Fibroblast of mammary gland (primary cell): ENCODE results near the gene ALDH16A1.

Experiments
- DNase-seq: peaks from one replicate; pipeline ENCODE4 v3.0.0-alpha.2; 2010; ENCODE audit warnings: low read depth
- H3K4me3 ChIP-seq: 2 replicates; pipeline ENCODE4 v1.5.1; 2011; ENCODE audit warnings: low read depth, mild to moderate bottlenecking, low read length, moderate library complexity; ENCODE audit not compliant: control insufficient read depth
- CTCF ChIP-seq: conservative IDR thresholded peaks from 2 replicates; pipeline ENCODE4 v1.5.1; 2011; ENCODE audit warnings: low read depth, low read length, inconsistent platforms; ENCODE audit not compliant: control insufficient read depth, insufficient read depth

ALDH16A1 gene

DNA sequence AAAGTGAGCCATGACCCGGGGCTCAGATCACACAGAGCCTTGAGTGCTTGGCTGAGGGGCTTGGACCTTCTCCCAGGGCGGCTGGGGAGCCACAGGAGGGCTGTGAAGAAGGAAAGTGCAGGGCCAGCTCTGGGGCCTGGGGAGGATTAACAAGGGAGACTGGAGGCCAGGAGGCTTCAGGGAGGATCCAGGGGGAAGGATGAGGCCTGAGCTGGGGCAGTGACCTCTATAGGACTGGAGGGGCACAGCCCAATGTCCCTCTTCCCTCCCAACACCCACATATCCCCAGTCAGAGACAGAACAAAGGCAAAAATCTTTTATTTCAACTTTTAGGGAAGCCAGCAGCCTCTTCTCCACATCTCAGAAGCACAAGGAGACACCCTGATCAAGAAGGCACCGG, 7.0 kb upstream of the ALDH16A1 start:
- DNase-seq: no peak
- no peak overlapping the region for H3K4me3 ChIP-seq
- no peak for TF ChIP-seq CTCF

GRCh38 chr19:49447485-49448431, 5.3 kb upstream of the ALDH16A1 start:
- TF ChIP-seq CTCF: no peak
- DNase-seq: peak; percentile 69
- peak overlapping the region; percentile 6 for H3K4me3 ChIP-seq

DNA sequence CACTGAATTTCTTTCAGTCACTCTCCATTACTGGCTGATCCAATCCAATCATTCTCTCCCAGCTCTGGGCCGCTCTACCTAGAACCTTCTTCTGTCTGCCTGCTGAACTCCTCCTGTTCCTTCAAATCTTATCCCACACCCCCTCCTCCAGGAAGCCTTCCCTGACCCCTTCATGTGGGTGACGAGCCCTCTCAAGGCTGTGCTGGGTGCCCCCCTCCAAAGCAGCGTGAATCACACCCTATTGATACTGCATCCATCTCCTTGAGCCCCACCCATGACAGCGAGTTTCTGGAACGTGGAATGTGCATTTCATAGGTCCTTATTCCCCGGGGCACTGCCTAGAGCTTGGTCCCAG, 4.6 kb upstream of the ALDH16A1 start:
- no peak for TF ChIP-seq CTCF
- DNase-seq: no peak
- no peak overlapping the region for H3K4me3 ChIP-seq

DNA sequence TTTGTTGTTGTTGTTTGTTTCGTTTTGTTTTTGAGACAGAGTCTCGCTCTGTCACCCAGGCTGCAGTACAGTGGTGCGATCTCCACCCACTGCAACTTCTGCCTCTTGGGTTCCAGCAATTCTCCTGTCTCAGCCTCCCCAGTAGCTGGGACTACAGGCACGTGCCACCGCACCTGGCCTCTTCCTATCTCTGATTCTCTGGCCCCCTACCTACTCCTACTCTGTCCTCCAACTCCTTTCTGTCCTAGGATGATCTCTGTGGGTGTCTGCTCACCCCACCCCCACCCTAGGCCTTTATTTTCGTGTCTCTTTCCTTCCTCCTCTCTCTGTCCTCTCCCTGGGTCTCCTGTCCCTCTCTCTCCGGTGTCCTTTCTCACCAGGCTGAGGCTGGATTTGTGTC, 2.6 kb upstream of the ALDH16A1 start:
- no peak for TF ChIP-seq CTCF
- DNase-seq: no peak

DNA sequence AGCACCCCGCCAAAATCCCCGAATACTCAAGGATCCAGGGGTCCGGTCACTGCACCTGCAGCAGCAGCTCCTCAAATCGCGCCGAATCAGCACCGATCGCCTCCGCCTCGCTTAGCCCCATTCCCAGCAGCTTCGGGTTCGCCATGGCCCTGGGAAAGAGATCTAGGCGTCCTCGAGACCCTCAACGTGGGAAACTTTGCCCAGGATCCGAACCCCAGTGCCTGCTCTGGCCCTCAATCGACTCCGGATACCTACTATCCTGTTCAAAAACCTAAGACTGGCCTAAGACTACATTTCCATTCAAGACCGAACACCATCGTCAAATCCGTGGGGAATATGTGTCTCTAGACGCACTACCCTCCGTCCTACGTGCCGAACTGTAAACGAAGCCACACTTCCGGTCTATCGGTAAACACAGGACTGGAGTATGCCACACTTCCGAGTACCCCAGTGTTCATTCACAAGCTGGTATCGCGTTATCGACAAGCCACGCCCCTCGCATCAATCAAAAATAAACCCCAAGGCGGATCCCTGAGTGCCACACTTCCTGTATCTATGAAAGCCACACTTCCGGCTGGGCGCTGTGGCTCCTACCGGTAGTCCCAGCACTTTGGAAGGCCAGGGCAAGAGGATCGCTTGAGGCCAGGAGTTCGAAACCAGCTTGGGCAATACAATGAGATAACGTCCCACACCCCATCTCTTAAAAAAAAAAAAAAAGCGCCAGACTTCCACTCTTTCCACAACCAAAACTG, 1.4 kb upstream of the ALDH16A1 start, which contains the start of gene PIH1D1:
Gene PIH1D1 (minus strand): TSS at position 385 of the 752 bp plus-strand sequence. CDS start 240 bp downstream, at position 145.
- peak; percentile 9 for TF ChIP-seq CTCF
- H3K4me3 ChIP-seq: peak within 1 kb of the TSS; percentile 98
- peak; percentile 99 for DNase-seq

More for the DNA sequence above, 2.6 kb upstream of the ALDH16A1 start:
- peak overlapping the region; percentile 98 for H3K4me3 ChIP-seq

DNA sequence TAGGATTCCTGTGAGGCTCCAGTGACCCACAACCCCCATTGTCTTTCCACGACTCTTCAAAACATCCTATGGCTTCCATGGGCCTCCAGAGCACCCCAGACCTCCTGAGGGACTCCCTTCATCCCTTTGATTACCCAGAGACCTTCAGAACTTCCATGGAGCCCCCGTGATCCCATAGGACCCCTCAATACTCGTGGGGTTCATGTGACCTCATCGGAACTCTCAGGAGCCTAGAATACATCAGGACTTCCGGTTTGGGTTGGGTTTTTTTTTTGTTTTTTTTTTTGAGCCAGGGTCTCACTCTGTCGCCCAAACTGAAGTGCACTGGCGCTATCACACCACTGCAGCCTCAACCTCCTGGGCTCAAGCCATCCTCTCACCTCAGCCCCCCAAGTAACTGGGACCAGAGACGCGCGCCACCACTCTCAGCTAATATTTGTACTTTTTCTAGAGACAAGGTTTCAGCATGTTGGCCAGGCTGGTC, 774 bp downstream of the ALDH16A1 start:
- DNase-seq: no peak
- no peak for TF ChIP-seq CTCF
- H3K4me3 ChIP-seq: peak overlapping the region; percentile 88
